Stimulated activated naive CD8-positive, alpha-beta T cell treated with anti-CD3 and anti-CD28 coated beads, Interleukin-15, Interleukin-2, amounts not matched to agents 100 ng/mL and 50 ng/mL, for 24 hours (primary cell): ENCODE results near the gene GABRA5.
"Not testable (repeated sequence)": the region's sequence is repeated elsewhere in the genome, so short reads cannot be mapped to it uniquely, and the experiment has no call there.

Experiments
- H3K27ac Mint-ChIP-seq: one replicate; pipeline ENCODE4 v1.8.0; 2021; ENCODE audit warnings: mild to moderate bottlenecking, mixed read lengths
- H3K27me3 Mint-ChIP-seq: one replicate; pipeline ENCODE4 v1.8.0; 2021; ENCODE audit warnings: mixed read lengths
- H3K36me3 Mint-ChIP-seq: one replicate; pipeline ENCODE4 v1.8.0; 2021; ENCODE audit warnings: low read depth, mixed read lengths
- H3K4me1 Mint-ChIP-seq: one replicate; pipeline ENCODE4 v1.8.0; 2021; ENCODE audit warnings: low read depth, mixed read lengths
- H3K4me3 Mint-ChIP-seq: one replicate; pipeline ENCODE4 v1.8.0; 2021; ENCODE audit warnings: mild to moderate bottlenecking, mixed read lengths
- H3K9me3 Mint-ChIP-seq: one replicate; pipeline ENCODE4 v1.8.0; 2021; ENCODE audit warnings: mixed read lengths

Gene GABRA5

DNA sequence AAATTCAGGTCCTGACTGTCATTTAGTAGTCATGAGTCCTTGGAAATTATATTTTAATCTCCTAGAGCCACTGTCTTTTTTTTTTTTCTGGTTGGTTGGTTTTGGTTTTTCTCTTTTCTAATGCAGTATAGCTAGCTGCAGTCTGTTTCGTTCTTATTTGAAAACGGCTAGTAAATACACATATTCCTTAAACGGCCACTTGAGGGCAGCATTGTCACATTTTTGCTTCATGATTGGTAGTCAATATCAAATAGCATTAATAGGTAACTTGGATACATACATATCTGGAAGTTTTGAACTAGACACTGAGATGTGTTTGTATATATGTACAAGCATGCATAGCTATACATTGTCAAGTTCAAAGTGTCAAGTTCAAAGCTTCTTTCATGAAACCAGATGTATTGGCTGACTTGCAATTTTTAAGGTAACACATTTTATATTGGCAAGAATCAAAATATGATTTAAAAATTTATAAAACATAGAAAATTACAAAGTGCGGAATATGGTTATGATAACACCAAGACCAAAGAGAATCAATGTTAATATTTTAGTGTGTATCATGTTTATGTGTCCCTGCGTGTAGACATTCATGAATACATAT lies 22.5 kb downstream of the GABRA5 start:
- no peaks in the 10 kb centered on the region for H3K4me1 Mint-ChIP-seq
- no peak overlapping the region for H3K4me3 Mint-ChIP-seq
- H3K36me3 Mint-ChIP-seq: no peaks in the 10 kb centered on the region
- H3K27me3 Mint-ChIP-seq: peaks cover 13% of the 10 kb centered on the region
- peaks cover 7% of the 10 kb centered on the region for H3K9me3 Mint-ChIP-seq
- H3K27ac Mint-ChIP-seq: no peak overlapping the region

- Mint-ChIP-seq H3K4me1 (no peaks in the 10 kb centered on the region), H3K27ac (no peak overlapping the region), H3K9me3 (peaks cover 7% of the 10 kb centered on the region), H3K4me3 (no peak overlapping the region), H3K36me3 (no peaks in the 10 kb centered on the region), H3K27me3 (peaks cover 13% of the 10 kb centered on the region)
These were observed 23.6 kb downstream of the GABRA5 start for GRCh38 chr15:26890451-26890850.

DNA sequence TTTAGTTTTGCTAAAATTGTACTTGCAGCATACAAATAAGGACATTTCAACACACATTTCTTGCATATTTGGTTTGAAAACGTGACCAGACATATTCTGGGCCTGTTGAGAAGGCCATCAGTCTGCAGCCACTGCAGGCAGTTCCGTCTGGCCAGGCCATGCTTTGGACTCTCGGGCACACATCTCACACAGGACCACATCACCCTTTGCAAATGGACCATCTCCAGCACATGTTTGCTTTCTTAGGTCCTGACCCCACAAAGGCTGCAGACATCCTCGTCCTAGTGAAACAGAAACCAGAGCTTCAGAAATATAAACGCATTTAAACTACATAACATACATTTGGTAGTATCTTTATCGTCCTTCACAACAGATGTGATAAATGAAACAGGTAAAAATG lies 24.1 kb downstream of the GABRA5 start:
- no peak overlapping the region for H3K27ac Mint-ChIP-seq
- H3K4me3 Mint-ChIP-seq: no peak overlapping the region
- H3K4me1 Mint-ChIP-seq: no peaks in the 10 kb centered on the region
- no peaks in the 10 kb centered on the region for H3K36me3 Mint-ChIP-seq
- peaks cover 13% of the 10 kb centered on the region for H3K27me3 Mint-ChIP-seq
- peaks cover 7% of the 10 kb centered on the region for H3K9me3 Mint-ChIP-seq

GRCh38 chr15:26891448-26892181 lies 24.8 kb downstream of the GABRA5 start:
- Mint-ChIP-seq H3K36me3 (no peaks in the 10 kb centered on the region), H3K9me3 (peaks cover 7% of the 10 kb centered on the region), H3K4me1 (no peaks in the 10 kb centered on the region), H3K27me3 (peaks cover 13% of the 10 kb centered on the region), H3K4me3 (no peak overlapping the region), H3K27ac (no peak overlapping the region)

DNA sequence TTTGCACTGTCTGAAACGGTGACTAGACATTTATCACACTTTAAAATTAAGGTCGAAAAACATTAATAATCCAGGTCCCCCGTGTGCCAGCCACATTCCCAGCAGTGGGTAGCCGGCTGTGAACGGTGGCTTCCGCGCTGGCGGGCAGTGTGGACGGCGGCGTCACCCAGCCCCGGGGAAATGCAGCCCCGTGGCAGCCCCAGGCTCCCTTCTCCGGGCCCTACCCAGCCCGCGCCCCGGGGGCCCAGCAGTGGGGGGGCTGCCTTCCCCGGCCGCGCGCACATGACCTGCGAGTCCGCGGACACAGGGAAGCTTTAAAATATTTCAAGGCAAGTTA lies 25.3 kb downstream of the GABRA5 start:
- Mint-ChIP-seq H3K36me3 (no peaks in the 10 kb centered on the region), H3K27ac (no peak overlapping the region), H3K9me3 (peaks cover 7% of the 10 kb centered on the region), H3K4me1 (no peaks in the 10 kb centered on the region), H3K4me3 (no peak overlapping the region), H3K27me3 (peaks cover 13% of the 10 kb centered on the region)

GRCh38 chr15:26892678-26893077 lies 25.8 kb downstream of the GABRA5 start:
- no peak overlapping the region for H3K4me3 Mint-ChIP-seq
- peaks cover 8% of the 10 kb centered on the region for H3K9me3 Mint-ChIP-seq
- H3K4me1 Mint-ChIP-seq: no peaks in the 10 kb centered on the region
- no peaks in the 10 kb centered on the region for H3K36me3 Mint-ChIP-seq
- peaks cover 13% of the 10 kb centered on the region for H3K27me3 Mint-ChIP-seq
- no peak overlapping the region for H3K27ac Mint-ChIP-seq

GRCh38 chr15:26893351-26894065 lies 26.6 kb downstream of the GABRA5 start:
- H3K27me3 Mint-ChIP-seq: peaks cover 13% of the 10 kb centered on the region
- no peak overlapping the region for H3K27ac Mint-ChIP-seq
- no peaks in the 10 kb centered on the region for H3K4me1 Mint-ChIP-seq
- H3K9me3 Mint-ChIP-seq: peaks cover 16% of the 10 kb centered on the region
- no peak overlapping the region for H3K4me3 Mint-ChIP-seq
- H3K36me3 Mint-ChIP-seq: no peaks in the 10 kb centered on the region

DNA sequence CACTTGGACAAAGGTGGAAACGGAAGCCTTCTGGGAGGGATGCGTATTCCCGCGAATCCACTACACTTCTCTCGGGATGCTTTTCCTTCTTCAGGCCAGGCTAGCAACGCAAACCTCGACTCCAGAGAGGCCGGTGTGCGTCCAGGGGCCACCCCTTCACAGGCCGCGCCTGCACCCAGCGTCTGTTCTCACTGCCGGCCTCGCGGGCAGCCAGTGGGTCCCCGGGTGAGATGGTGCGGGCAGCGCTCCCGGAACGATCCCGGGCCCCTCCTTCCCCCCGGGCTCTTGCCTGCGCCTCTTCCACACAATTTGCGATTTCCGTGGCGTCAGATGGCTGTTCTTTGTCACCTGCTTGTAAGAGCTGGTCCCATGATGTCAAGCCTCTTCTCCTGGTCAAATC lies 27.3 kb downstream of the GABRA5 start:
- H3K36me3 Mint-ChIP-seq: no peaks in the 10 kb centered on the region
- H3K27me3 Mint-ChIP-seq: peaks cover 13% of the 10 kb centered on the region
- no peaks in the 10 kb centered on the region for H3K4me1 Mint-ChIP-seq
- no peak overlapping the region for H3K27ac Mint-ChIP-seq
- H3K4me3 Mint-ChIP-seq: no peak overlapping the region
- H3K9me3 Mint-ChIP-seq: peaks cover 19% of the 10 kb centered on the region

- H3K9me3 Mint-ChIP-seq: peaks cover 21% of the 10 kb centered on the region
- not testable (repeated sequence) for H3K4me1 Mint-ChIP-seq, H3K27ac Mint-ChIP-seq, H3K36me3 Mint-ChIP-seq, H3K4me3 Mint-ChIP-seq
- H3K27me3 Mint-ChIP-seq: peaks cover 11% of the 10 kb centered on the region
These were observed 28.5 kb downstream of the GABRA5 start for GRCh38 chr15:26895346-26895745.

DNA sequence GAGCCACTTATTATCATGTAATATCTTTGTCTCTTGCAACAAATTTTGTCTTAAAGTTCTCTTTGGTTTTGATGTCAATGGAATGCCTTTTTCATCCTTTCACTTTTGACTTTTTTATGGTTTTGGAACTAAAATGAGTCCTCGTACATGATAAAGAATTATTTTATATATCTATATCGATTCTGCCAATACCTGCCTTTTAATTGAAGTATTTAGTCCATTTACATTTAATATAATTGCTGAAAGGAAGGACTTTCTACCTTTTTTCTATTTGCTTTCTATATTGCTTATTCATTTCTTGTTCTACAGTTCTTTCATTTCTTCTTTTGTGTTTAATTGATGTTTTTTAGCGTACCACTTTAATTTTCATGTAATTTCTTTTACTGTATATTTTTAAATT lies 32.8 kb downstream of the GABRA5 start:
- Mint-ChIP-seq H3K9me3 (peaks cover 38% of the 10 kb centered on the region), H3K4me1 (no peaks in the 10 kb centered on the region), H3K27me3 (no peaks in the 10 kb centered on the region), H3K4me3 (no peak overlapping the region), H3K36me3 (no peaks in the 10 kb centered on the region), H3K27ac (no peak overlapping the region)

DNA sequence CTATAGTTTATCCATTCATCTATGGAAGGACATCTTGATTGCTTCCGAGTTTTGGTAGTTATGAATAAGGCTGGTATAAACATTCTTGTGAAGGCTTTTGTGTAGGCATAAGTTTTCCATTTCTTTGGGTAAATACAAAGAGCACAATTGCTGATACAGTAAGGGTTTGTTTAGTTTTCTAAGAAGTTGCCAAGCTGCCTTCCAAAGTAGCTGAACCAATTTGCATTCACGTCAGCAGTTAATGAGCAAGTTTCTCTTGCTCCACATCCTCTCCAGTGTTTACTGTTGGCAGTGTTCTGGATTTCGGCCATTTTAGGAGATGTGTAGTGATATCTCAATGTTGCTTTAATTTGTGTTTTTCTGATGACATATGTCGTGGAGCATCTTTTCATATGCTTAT lies 34.2 kb downstream of the GABRA5 start:
- Mint-ChIP-seq H3K36me3 (no peaks in the 10 kb centered on the region), H3K4me1 (no peaks in the 10 kb centered on the region), H3K9me3 (peaks cover 50% of the 10 kb centered on the region), H3K27ac (no peak overlapping the region), H3K4me3 (no peak overlapping the region), H3K27me3 (no peaks in the 10 kb centered on the region)

- no peak overlapping the region for H3K27ac Mint-ChIP-seq
- no peaks in the 10 kb centered on the region for H3K27me3 Mint-ChIP-seq
- no peaks in the 10 kb centered on the region for H3K36me3 Mint-ChIP-seq
- H3K4me1 Mint-ChIP-seq: no peaks in the 10 kb centered on the region
- H3K4me3 Mint-ChIP-seq: no peak overlapping the region
- H3K9me3 Mint-ChIP-seq: peaks cover 20% of the 10 kb centered on the region
These were observed 43.9 kb downstream of the GABRA5 start for GRCh38 chr15:26910715-26911114.

- Mint-ChIP-seq H3K4me3 (no peak overlapping the region), H3K27me3 (no peaks in the 10 kb centered on the region), H3K4me1 (no peaks in the 10 kb centered on the region), H3K27ac (no peak overlapping the region), H3K36me3 (no peaks in the 10 kb centered on the region), H3K9me3 (no peaks in the 10 kb centered on the region)
These were observed 54.6 kb downstream of the GABRA5 start for GRCh38 chr15:26921433-26921832.

DNA sequence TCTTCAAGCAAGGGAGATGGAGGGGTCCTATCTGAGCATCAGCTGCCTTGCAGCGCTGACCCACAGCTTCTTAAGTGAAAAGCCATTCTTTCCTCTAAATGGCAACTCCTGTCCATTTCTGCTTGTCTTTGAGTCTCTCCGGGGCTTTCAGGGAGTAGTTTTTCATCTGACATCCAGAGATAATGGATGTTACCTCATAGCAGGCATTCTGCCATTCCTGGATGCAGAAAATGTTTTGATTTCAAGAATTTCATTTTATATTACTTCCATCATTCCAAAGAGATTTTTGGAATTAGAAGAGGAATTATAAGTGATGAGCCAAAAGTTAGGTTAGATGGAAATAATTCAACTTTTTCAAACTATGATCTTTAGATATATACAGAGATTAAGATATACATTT lies 59.2 kb downstream of the GABRA5 start:
- Mint-ChIP-seq H3K9me3 (peaks cover 5% of the 10 kb centered on the region), H3K27ac (no peak overlapping the region), H3K36me3 (no peaks in the 10 kb centered on the region), H3K4me1 (no peaks in the 10 kb centered on the region), H3K4me3 (no peak overlapping the region), H3K27me3 (no peaks in the 10 kb centered on the region)

DNA sequence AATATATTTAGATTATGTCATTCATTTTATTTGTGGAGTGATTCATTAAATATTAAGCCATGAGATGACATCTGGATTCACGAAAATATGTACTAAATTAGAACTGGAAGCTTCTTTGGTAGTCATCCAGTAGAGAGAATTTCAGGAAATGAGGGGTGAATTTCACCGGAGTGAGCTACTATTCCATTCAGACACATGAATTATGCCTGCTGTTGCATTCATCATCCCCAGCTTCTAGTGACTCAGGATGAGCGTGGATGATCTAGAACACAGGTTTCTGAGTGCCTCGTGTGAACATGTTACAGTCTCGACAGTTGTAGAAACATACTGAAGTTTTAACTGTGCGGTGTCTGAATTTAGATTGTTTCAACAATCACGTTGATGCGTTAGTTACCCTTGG lies 61.2 kb downstream of the GABRA5 start:
- Mint-ChIP-seq H3K27me3 (no peaks in the 10 kb centered on the region), H3K27ac (no peak overlapping the region), H3K9me3 (peaks cover 5% of the 10 kb centered on the region), H3K4me1 (no peaks in the 10 kb centered on the region), H3K4me3 (no peak overlapping the region), H3K36me3 (no peaks in the 10 kb centered on the region)
